ENCODE results near the gene ICAM3. TPM values are rescaled to one million over a fixed set of nuclear protein-coding genes. Genes with fewer than 3 reads are reported as not detected.

The ICAM3 gene
- total RNA-seq, 1 donor from 2014 or later, result 33.0 TPM

DNA sequence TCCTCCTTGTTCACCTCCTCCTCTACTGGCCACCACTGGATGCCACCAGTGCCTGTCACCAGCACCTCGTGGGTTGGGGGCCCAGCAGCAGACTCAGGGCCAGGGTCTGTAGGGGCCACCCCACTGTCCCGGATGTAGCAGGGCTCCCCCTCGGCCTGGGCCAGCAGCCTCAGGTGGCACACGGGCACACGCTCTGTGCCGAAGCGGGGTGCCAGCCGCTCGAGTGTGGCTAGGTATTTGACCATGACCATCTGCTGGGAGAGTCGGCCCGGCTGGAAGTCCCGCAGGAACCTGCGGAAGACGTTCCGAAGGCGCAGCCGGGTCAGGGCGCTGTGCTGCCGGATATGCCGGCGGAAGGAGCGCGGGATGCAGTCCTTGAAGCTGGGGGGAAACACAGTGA, 26.1 kb upstream of the ICAM3 start:
- Histone ChIP-seq H3K4me1 (no peaks in the 10 kb centered on the region), H3K9me3 (no peaks in the 10 kb centered on the region), H3K4me3 (no peak overlapping the region), H3K27me3 (ENCODE audit: low read depth) (no peaks in the 10 kb centered on the region), H3K36me3 (peaks cover 99% of the 10 kb centered on the region), H3K27ac (no peak overlapping the region)
- ATAC-seq (no peak), DNase-seq (no peak)
- TF ChIP-seq, protein P1, sequence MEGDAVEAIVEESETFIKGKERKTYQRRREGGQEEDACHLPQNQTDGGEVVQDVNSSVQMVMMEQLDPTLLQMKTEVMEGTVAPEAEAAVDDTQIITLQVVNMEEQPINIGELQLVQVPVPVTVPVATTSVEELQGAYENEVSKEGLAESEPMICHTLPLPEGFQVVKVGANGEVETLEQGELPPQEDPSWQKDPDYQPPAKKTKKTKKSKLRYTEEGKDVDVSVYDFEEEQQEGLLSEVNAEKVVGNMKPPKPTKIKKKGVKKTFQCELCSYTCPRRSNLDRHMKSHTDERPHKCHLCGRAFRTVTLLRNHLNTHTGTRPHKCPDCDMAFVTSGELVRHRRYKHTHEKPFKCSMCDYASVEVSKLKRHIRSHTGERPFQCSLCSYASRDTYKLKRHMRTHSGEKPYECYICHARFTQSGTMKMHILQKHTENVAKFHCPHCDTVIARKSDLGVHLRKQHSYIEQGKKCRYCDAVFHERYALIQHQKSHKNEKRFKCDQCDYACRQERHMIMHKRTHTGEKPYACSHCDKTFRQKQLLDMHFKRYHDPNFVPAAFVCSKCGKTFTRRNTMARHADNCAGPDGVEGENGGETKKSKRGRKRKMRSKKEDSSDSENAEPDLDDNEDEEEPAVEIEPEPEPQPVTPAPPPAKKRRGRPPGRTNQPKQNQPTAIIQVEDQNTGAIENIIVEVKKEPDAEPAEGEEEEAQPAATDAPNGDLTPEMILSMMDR (IDR thresholded peaks at IDR 0.05), result no peak
- intact Hi-C loops (cut with DNase I), result no loop called here

DNA sequence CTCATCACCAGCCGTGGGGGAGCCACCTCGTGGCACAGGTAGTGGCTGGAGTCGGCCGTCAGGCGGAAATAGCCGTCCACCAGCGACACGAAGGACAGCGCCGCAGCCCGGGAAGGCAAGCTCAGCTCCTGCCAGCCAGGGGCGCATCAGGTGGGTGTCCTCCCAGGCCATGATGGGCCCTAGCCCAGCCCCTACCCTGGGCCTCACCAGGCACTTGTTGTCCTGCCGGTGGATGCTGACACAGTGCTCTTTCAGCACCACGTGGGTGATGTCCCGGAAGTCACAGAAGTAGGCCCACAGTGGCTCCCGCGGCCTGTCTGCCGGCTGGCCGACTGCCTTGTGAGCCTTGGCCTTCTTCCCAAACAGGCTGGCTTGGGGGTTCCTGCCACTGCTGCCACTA, 25.2 kb upstream of the ICAM3 start:
- Histone ChIP-seq H3K27me3 (ENCODE audit: low read depth) (no peaks in the 10 kb centered on the region), H3K4me3 (no peak overlapping the region), H3K27ac (no peak overlapping the region), H3K36me3 (peaks cover 99% of the 10 kb centered on the region), H3K9me3 (no peaks in the 10 kb centered on the region), H3K4me1 (no peaks in the 10 kb centered on the region)
- DNase-seq (no peak), ATAC-seq (no peak)
- TF ChIP-seq, protein P1 (IDR thresholded peaks at IDR 0.05), result no peak
- intact Hi-C loops (cut with DNase I), result no loop called here

DNA sequence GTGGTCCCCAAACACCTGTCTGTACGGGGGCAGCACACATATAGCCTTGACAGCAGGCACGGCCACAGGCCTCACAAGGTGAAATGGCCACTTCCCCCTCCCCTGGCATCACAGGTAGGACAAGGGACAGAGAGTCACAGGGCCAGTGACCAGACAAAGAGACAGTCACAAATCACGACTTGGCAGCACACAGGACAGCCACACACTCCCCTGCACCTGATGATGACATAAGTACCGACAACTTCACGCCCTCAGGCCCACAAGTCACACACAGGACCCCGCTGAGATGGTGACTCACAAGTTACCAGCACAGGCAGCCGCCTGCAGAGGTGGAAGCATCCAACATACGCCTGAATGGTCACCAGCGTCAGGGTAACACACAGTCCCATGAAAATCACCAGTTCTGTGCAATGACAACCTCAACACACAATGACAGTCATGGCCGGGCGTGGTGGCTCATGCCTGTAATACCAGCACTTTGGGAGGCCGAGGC, 24.4 kb upstream of the ICAM3 start:
- intact Hi-C loops (cut with DNase I), result no loop called here
- H3K27ac ChIP-seq, result no peak overlapping the region
- no peak for DNase-seq
- H3K27me3 ChIP-seq (ENCODE audit: low read depth), result no peaks in the 10 kb centered on the region
- H3K4me1 ChIP-seq, result no peaks in the 10 kb centered on the region
- TF ChIP-seq, protein P1 (IDR thresholded peaks at IDR 0.05), result no peak
- H3K36me3 ChIP-seq, result peaks cover 99% of the 10 kb centered on the region
- H3K4me3 ChIP-seq, result no peak overlapping the region
- no peaks in the 10 kb centered on the region for H3K9me3 ChIP-seq
- ATAC-seq, result no peak

DNA sequence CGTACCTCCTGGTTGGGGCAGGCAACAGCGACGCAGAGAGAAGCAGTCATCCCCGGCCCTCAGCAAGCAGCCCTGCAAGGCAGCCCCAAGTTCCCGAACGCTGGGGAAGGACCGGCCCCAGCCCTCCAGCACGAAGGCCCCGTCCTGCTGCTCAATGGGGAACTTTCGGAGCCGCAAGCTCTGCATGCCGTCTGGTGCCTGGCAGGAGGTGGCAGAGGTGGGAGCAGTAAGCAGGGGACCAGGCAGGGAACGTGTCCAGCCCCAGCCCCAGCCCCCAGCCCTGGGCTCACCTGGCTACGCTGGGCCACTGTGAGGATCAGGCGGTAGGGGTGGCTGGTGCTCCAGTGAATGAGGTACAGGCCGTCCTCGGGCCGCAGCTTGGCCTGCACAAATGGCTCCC, 22.8 kb upstream of the ICAM3 start:
- DNase-seq, result no peak

DNA sequence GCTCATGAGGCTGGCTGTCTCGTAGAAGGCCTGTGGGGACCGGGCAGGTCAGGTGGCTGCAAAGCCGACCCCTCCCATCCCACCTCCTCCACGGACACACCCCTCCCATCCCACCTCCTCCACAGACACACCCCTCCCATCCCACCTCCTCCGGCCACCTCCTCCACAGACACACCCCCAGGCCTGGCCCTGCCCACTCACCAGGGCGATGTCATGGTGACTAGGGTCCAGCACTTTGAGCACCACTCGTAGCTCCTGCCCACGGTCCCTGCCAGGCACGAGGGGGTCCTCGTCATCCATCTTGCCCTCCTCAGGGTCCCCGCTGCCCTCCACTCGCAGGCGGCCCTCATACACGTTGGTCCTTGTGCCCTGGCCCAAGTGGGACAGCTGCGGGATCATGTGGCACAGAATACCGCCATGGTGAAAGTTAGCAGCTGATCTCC, 22.2 kb upstream of the ICAM3 start:
- no peak overlapping the region for H3K4me3 ChIP-seq
- intact Hi-C loops (cut with DNase I), result no loop called here
- no peak for ATAC-seq
- H3K4me1 ChIP-seq, result no peaks in the 10 kb centered on the region
- H3K27me3 ChIP-seq (ENCODE audit: low read depth), result no peaks in the 10 kb centered on the region
- TF ChIP-seq, protein P1 (IDR thresholded peaks at IDR 0.05), result no peak
- H3K36me3 ChIP-seq, result peaks cover 98% of the 10 kb centered on the region
- no peaks in the 10 kb centered on the region for H3K9me3 ChIP-seq
- no peak overlapping the region for H3K27ac ChIP-seq
- no peak for DNase-seq

More for the DNA sequence above, 22.8 kb upstream of the ICAM3 start:
- no peak for ATAC-seq
- TF ChIP-seq, protein P1 (IDR thresholded peaks at IDR 0.05), result no peak
- no peaks in the 10 kb centered on the region for H3K27me3 ChIP-seq (ENCODE audit: low read depth)
- H3K27ac ChIP-seq, result no peak overlapping the region
- intact Hi-C loops (cut with DNase I), result no loop called here
- H3K4me3 ChIP-seq, result no peak overlapping the region
- H3K9me3 ChIP-seq, result no peaks in the 10 kb centered on the region
- no peaks in the 10 kb centered on the region for H3K4me1 ChIP-seq
- peaks cover 98% of the 10 kb centered on the region for H3K36me3 ChIP-seq

DNA sequence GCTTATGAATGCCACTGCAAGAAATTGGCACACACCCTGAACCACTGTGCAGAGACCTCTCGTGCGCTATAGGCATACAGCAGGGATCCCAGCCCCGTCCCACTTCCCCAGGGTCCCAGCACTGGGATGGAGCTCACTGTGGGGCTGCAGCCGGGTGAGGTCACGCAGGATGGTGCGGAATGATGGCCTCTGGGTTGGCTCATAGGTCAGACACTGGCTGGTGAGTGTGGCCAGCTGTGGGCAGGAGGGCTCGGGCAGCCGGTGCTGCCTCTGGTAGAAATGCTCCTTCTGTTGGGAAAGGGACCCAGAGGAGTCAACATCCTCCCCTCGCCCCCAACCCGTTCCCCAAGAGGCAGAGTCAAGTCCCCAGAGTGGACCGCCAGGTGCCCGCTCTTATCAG, 17.0 kb upstream of the ICAM3 start:
- no peaks in the 10 kb centered on the region for H3K27me3 ChIP-seq (ENCODE audit: low read depth)
- intact Hi-C loops (cut with DNase I), result no loop called here
- no peaks in the 10 kb centered on the region for H3K9me3 ChIP-seq
- H3K4me3 ChIP-seq, result no peak overlapping the region
- H3K4me1 ChIP-seq, result no peaks in the 10 kb centered on the region
- no peak for DNase-seq
- H3K27ac ChIP-seq, result no peak overlapping the region
- H3K36me3 ChIP-seq, result peaks cover 97% of the 10 kb centered on the region
- ATAC-seq, result no peak
- TF ChIP-seq, protein P1 (IDR thresholded peaks at IDR 0.05), result no peak

Data from lower lobe of right lung (tissue), 2 donors.